ENCODE results near the gene RTP2.

- no peak for TF ChIP-seq POLR2AphosphoS5 (IDR thresholded peaks at IDR 0.05; ENCODE audit: low read depth, low read length)
- no peak for TF ChIP-seq ATF3 (IDR thresholded peaks at IDR 0.05)
- no peak for TF ChIP-seq ZNF274 (IDR thresholded peaks at IDR 0.05; ENCODE audit: low read depth, low read length)
- no peak for TF ChIP-seq REST (IDR thresholded peaks at IDR 0.05; ENCODE audit: low read depth)
- no peak for TF ChIP-seq CTCF (IDR thresholded peaks at IDR 0.05 in 2 of 3, conservative IDR thresholded peaks at IDR 0.05 in 1 of 3; ENCODE audit: borderline replicate concordance in 1 of 3, insufficient read depth in 1 of 3, low read depth in 2 of 3, low read length in 2 of 3)
- TF ChIP-seq POLR2A (IDR thresholded peaks at IDR 0.05; ENCODE audit: borderline replicate concordance, extremely low read depth, insufficient read depth, insufficient read length), result no peak
- no peak for TF ChIP-seq CEBPB (IDR thresholded peaks at IDR 0.05; ENCODE audit: low read depth)
- no peak for TF ChIP-seq SP1 (IDR thresholded peaks at IDR 0.05; ENCODE audit: low read depth)
- TF ChIP-seq YY1 (IDR thresholded peaks at IDR 0.05; ENCODE audit: extremely low read depth, insufficient replicate concordance, low read depth, low read length), result no peak
- TF ChIP-seq SRF (IDR thresholded peaks at IDR 0.05; ENCODE audit: low read depth), result no peak
Observed at GRCh38 chr3:187721055-187721454, 18.7 kb upstream of the RTP2 start.
